Activated CD4-positive, CD25-positive, alpha-beta regulatory T cell treated with anti-CD3 and anti-CD28 coated beads, Interleukin-2, amount 50 U/mL, for 16 hours (primary cell): ENCODE data around the gene WNT6.
"Not testable (repeated sequence)": the region's sequence is repeated elsewhere in the genome, so short reads cannot be mapped to it uniquely, and the experiment has no call there.

Source experiments
- DNase-seq: peaks from one replicate; pipeline ENCODE4 v3.0.0-alpha.2; 2020; ENCODE audit warnings: low read depth, low spot score

Gene WNT6

GRCh38 chr2:218830526-218831306 is 28.9 kb upstream of the WNT6 start:
- DNase-seq = no peak

- no peak for DNase-seq
Observed at GRCh38 chr2:218831378-218831990, 28.1 kb upstream of the WNT6 start, which contains the start of gene PRKAG3. Gene PRKAG3 (minus strand): TSS chr2:218831803.

- no peak for DNase-seq
Observed at GRCh38 chr2:218832081-218832480, 27.5 kb upstream of the WNT6 start.

GRCh38 chr2:218832520-218832919 is 27.1 kb upstream of the WNT6 start:
- DNase-seq = no peak

- DNase-seq = no peak
Observed at GRCh38 chr2:218833023-218833609, 26.5 kb upstream of the WNT6 start.

- DNase-seq = no peak
Observed at GRCh38 chr2:218834685-218835084, 24.9 kb upstream of the WNT6 start.

- no peak for DNase-seq
Observed at GRCh38 chr2:218837495-218837894, 22.1 kb upstream of the WNT6 start.

- no peak for DNase-seq
Observed at GRCh38 chr2:218839430-218839829, 20.2 kb upstream of the WNT6 start.

GRCh38 chr2:218839888-218840287 is 19.7 kb upstream of the WNT6 start:
- no peak for DNase-seq

- DNase-seq = not testable (repeated sequence)
Observed at GRCh38 chr2:218844334-218844733, 15.3 kb upstream of the WNT6 start.

GRCh38 chr2:218846963-218847362 is 12.6 kb upstream of the WNT6 start:
- DNase-seq = not testable (repeated sequence)

- DNase-seq = no peak
Observed at GRCh38 chr2:218849721-218850120, 9.9 kb upstream of the WNT6 start.

GRCh38 chr2:218850796-218851195 is 8.8 kb upstream of the WNT6 start:
- DNase-seq = no peak

- no peak for DNase-seq
Observed at GRCh38 chr2:218851286-218851685, 8.3 kb upstream of the WNT6 start.

- peak; percentile 28 for DNase-seq
Observed at GRCh38 chr2:218852911-218853667, 6.5 kb upstream of the WNT6 start.

GRCh38 chr2:218853766-218854165 is 5.8 kb upstream of the WNT6 start:
- no peak for DNase-seq

- DNase-seq = no peak
Observed at GRCh38 chr2:218854860-218855259, 4.7 kb upstream of the WNT6 start.

GRCh38 chr2:218855305-218856166 is 4.1 kb upstream of the WNT6 start:
- DNase-seq = no peak

GRCh38 chr2:218856167-218856895 is 3.3 kb upstream of the WNT6 start:
- no peak for DNase-seq

GRCh38 chr2:218856896-218857243 is 2.7 kb upstream of the WNT6 start:
- DNase-seq = no peak
